ENCODE results near the gene SERPINA5. TPM values are rescaled to one million over a fixed set of nuclear protein-coding genes. Genes with fewer than 3 reads are reported as not detected.

The SERPINA5 gene
- polyA plus RNA-seq, 1 of the 3 experiments (the other 2 are of a cell fraction), result 0.08 TPM

GRCh38 chr14:94573475-94574277 is 7.5 kb upstream of the SERPINA5 start:
- no peak overlapping the region for H3K4me3 ChIP-seq (ENCODE audit: low read depth in 2 of 2, low read length in 1 of 2)
- H3K9me3 ChIP-seq, result no peaks in the 10 kb centered on the region
- H3K27ac ChIP-seq (ENCODE audit: low read depth in 2 of 2, low read length in 1 of 2), result no peak overlapping the region
- CTCF ChIA-PET, result interaction anchor here (2.8 kb wide), 1 partner anchor 24 kb away, joined by 12 read pairs; no protein-coding TSS in a partner anchor
- H2AFZ ChIP-seq (ENCODE audit: low read depth), result no peak overlapping the region
- no peaks in the 10 kb centered on the region for H3K27me3 ChIP-seq (ENCODE audit: insufficient read depth)
- H4K20me1 ChIP-seq (ENCODE audit: insufficient read depth), result no peaks in the 10 kb centered on the region
- no peak overlapping the region for H3K4me2 ChIP-seq
- TF ChIP-seq RFX5 (IDR thresholded peaks at IDR 0.05; ENCODE audit: low read length), result no peak
- no peak for TF ChIP-seq TAF1 (IDR thresholded peaks at IDR 0.05; ENCODE audit: borderline replicate concordance, low read depth, low read length)
- no peak for TF ChIP-seq EP300 (IDR thresholded peaks at IDR 0.05; ENCODE audit: borderline replicate concordance in 1 of 2, low read depth in 1 of 2, low read length in 1 of 2)
- no peak for TF ChIP-seq ELF1 (IDR thresholded peaks at IDR 0.05)
- no peak for TF ChIP-seq SIN3A (IDR thresholded peaks at IDR 0.05; ENCODE audit: borderline replicate concordance, low read depth, low read length)
- no peak for TF ChIP-seq JUND (IDR thresholded peaks at IDR 0.05)
- no peak for TF ChIP-seq GABPA (IDR thresholded peaks at IDR 0.05; ENCODE audit: low read depth)
- no peaks in the 10 kb centered on the region for H3F3A ChIP-seq (replicated peaks; ENCODE audit: insufficient read depth)
- no peaks in the 10 kb centered on the region for H3K79me2 ChIP-seq (ENCODE audit: insufficient read depth)
- 48% methylated on average over 6 of the region's 6 CpGs for WGBS (ENCODE audit: low lambda C conversion rate)
- no peaks in the 10 kb centered on the region for H3K36me3 ChIP-seq (replicated peaks in 1 of 2; ENCODE audit: control insufficient read depth in 1 of 2, insufficient read depth in 2 of 2, low read length in 1 of 2)
- POLR2A ChIA-PET, result no interaction called here
- H3K9ac ChIP-seq, result no peak overlapping the region
- no peaks in the 10 kb centered on the region for H3K4me1 ChIP-seq (ENCODE audit: control insufficient read depth in 1 of 2, insufficient read depth in 2 of 2, low read depth in 1 of 2, low read length in 1 of 2)
- DNase-seq, result no peak
- H3K9me2 ChIP-seq, result no peaks in the 10 kb centered on the region

- Histone ChIP-seq H3K9me3 (no peaks in the 10 kb centered on the region), H3K9ac (no peak overlapping the region), H3K4me1 (ENCODE audit: control insufficient read depth in 1 of 2, insufficient read depth in 2 of 2, low read depth in 1 of 2, low read length in 1 of 2) (no peaks in the 10 kb centered on the region), H3K27me3 (ENCODE audit: insufficient read depth) (no peaks in the 10 kb centered on the region), H3K27ac (ENCODE audit: low read depth in 2 of 2, low read length in 1 of 2) (no peak overlapping the region), H3K4me3 (ENCODE audit: low read depth in 2 of 2, low read length in 1 of 2) (no peak overlapping the region), H3K36me3 (replicated peaks in 1 of 2; ENCODE audit: control insufficient read depth in 1 of 2, insufficient read depth in 2 of 2, low read length in 1 of 2) (no peaks in the 10 kb centered on the region), H2AFZ (ENCODE audit: low read depth) (no peak overlapping the region), H3K4me2 (no peak overlapping the region), H3F3A (replicated peaks; ENCODE audit: insufficient read depth) (no peaks in the 10 kb centered on the region), H3K79me2 (ENCODE audit: insufficient read depth) (no peaks in the 10 kb centered on the region), H4K20me1 (ENCODE audit: insufficient read depth) (no peaks in the 10 kb centered on the region), H3K9me2 (no peaks in the 10 kb centered on the region)
- no peak for TF ChIP-seq CTCF (IDR thresholded peaks at IDR 0.05)
- TF ChIP-seq FOXJ3 (CRISPR knock-in tag; IDR thresholded peaks at IDR 0.05), result no peak
- no peak for TF ChIP-seq GATA2 (CRISPR knock-in tag; IDR thresholded peaks at IDR 0.05)
- no peak for TF ChIP-seq RCOR1 (IDR thresholded peaks at IDR 0.05; ENCODE audit: low read length)
- TF ChIP-seq ZBTB33 (IDR thresholded peaks at IDR 0.05; ENCODE audit: borderline replicate concordance, low read depth), result no peak
- 30% methylated on average over 3 of the region's 3 CpGs for WGBS (ENCODE audit: low lambda C conversion rate)
- ChIA-PET POLR2A (no interaction called here), CTCF (interaction anchor here (2.8 kb wide), 1 partner anchor 25 kb away, joined by 12 read pairs; no protein-coding TSS in a partner anchor)
- no peak for DNase-seq
Measured at GRCh38 chr14:94574336-94574735, 6.9 kb upstream of the SERPINA5 start.

Data from SK-N-SH (cell line).